T1000 (cell line): ENCODE data around the gene MYMK.

Experiments used
- DNase-seq: peaks from one replicate; lab custom pipeline; 2025; ENCODE audit warnings: mixed read lengths; lab: John Stamatoyannopoulos, UW

The MYMK gene

GRCh38 chr9:133485531-133486260 is 39.1 kb downstream of the MYMK start:
- DNase-seq: no peak

GRCh38 chr9:133484671-133485437 is 39.9 kb downstream of the MYMK start:
- DNase-seq: no peak

- DNase-seq: no peak
These were observed 41.1 kb downstream of the MYMK start for GRCh38 chr9:133483611-133484010.

- peak; percentile 70 for DNase-seq
These were observed 45.7 kb downstream of the MYMK start, which contains the start of gene SLC2A6 for GRCh38 chr9:133478851-133479711. TSS of gene SLC2A6 (minus strand) at chr9:133479099. CDS start at chr9:133479059, 40 bp downstream.

- DNase-seq: no peak
These were observed 46.5 kb downstream of the MYMK start for GRCh38 chr9:133477992-133478850.

- no peak for DNase-seq
These were observed 47.3 kb downstream of the MYMK start for GRCh38 chr9:133477461-133477860.

- no peak for DNase-seq
These were observed 47.8 kb downstream of the MYMK start for GRCh38 chr9:133476941-133477340.

GRCh38 chr9:133476036-133476931 is 48.5 kb downstream of the MYMK start:
- DNase-seq: no peak

- DNase-seq: no peak
These were observed 49.3 kb downstream of the MYMK start for GRCh38 chr9:133475292-133476012.

GRCh38 chr9:133474853-133475252 is 49.9 kb downstream of the MYMK start:
- DNase-seq: no peak

GRCh38 chr9:133474215-133474614 is 50.5 kb downstream of the MYMK start:
- DNase-seq: no peak

- no peak for DNase-seq
These were observed 51.0 kb downstream of the MYMK start for GRCh38 chr9:133473743-133474142.

- DNase-seq: no peak
These were observed 51.9 kb downstream of the MYMK start for GRCh38 chr9:133472753-133473378.

- no peak for DNase-seq
These were observed 52.5 kb downstream of the MYMK start for GRCh38 chr9:133472277-133472645.

GRCh38 chr9:133471551-133472276 is 53.0 kb downstream of the MYMK start:
- DNase-seq: no peak

- DNase-seq: no peak
These were observed 53.8 kb downstream of the MYMK start for GRCh38 chr9:133470988-133471387.

GRCh38 chr9:133470427-133470924 is 54.3 kb downstream of the MYMK start:
- no peak for DNase-seq

GRCh38 chr9:133468777-133469421 is 55.9 kb downstream of the MYMK start:
- DNase-seq: no peak
